ENCODE data around the gene RIMBP2.

RIMBP2 gene

GRCh38 chr12:130456375-130457199 lies 259.5 kb downstream of the RIMBP2 start:
- DNase-seq, result no peak

- no peak for DNase-seq
Observed at GRCh38 chr12:130455161-130455560, 260.9 kb downstream of the RIMBP2 start.

GRCh38 chr12:130454296-130454695 lies 261.8 kb downstream of the RIMBP2 start:
- no peak for DNase-seq

- DNase-seq, result no peak
Observed at GRCh38 chr12:130452546-130452945, 263.6 kb downstream of the RIMBP2 start.

- DNase-seq, result no peak
Observed at GRCh38 chr12:130451001-130451930, 264.8 kb downstream of the RIMBP2 start.

GRCh38 chr12:130449291-130449690 lies 266.8 kb downstream of the RIMBP2 start:
- no peak for DNase-seq

GRCh38 chr12:130448044-130448821 lies 267.9 kb downstream of the RIMBP2 start:
- DNase-seq, result no peak

- DNase-seq, result no peak
Observed at GRCh38 chr12:130447655-130447965, 268.5 kb downstream of the RIMBP2 start.

- DNase-seq, result no peak
Observed at GRCh38 chr12:130446846-130447654, 269.0 kb downstream of the RIMBP2 start.

GRCh38 chr12:130444986-130445385 lies 271.1 kb downstream of the RIMBP2 start:
- no peak for DNase-seq

- DNase-seq, result no peak
Observed at GRCh38 chr12:130444061-130444460, 272.0 kb downstream of the RIMBP2 start.

- DNase-seq, result no peak
Observed at GRCh38 chr12:130441771-130442760, 274.0 kb downstream of the RIMBP2 start.

- DNase-seq, result no peak
Observed at GRCh38 chr12:130440411-130441080, 275.6 kb downstream of the RIMBP2 start.

- DNase-seq, result no peak
Observed at GRCh38 chr12:130439250-130439649, 276.8 kb downstream of the RIMBP2 start.

- no peak for DNase-seq
Observed at GRCh38 chr12:130438711-130439110, 277.4 kb downstream of the RIMBP2 start.

GRCh38 chr12:130438243-130438620 lies 277.9 kb downstream of the RIMBP2 start:
- no peak for DNase-seq

- no peak for DNase-seq
Observed at GRCh38 chr12:130437555-130438242, 278.4 kb downstream of the RIMBP2 start.

- DNase-seq, result no peak
Observed at GRCh38 chr12:130436741-130437501, 279.2 kb downstream of the RIMBP2 start.

- DNase-seq, result no peak
Observed at GRCh38 chr12:130435826-130436225, 280.3 kb downstream of the RIMBP2 start.

All from DMS 273 treated with DMSO at 0.1 percent for 48 hours (cell line).